ENCODE results near the gene GRID2.
A peak's percentile ranks its signal among the peaks of the same experiment; 100 is the strongest.

GRCh38 chr4:93809773-93810172 is 1506.0 kb downstream of the GRID2 start:
- TF ChIP-seq CTCF (IDR thresholded peaks at IDR 0.05) (no peak), POLR2A (IDR thresholded peaks at IDR 0.05) (no peak), EP300 (IDR thresholded peaks at IDR 0.05) (no peak), POLR2AphosphoS5 (IDR thresholded peaks at IDR 0.05) (peak in 1 of 3 donors; percentile 8)

Data from stomach (tissue), 4 donors.